ENCODE measurements around the gene POU3F1. TPM values are rescaled to one million over a fixed set of nuclear protein-coding genes. Genes with fewer than 3 reads are reported as not detected.
"Not testable (repeated sequence)": the region's sequence is repeated elsewhere in the genome, so short reads cannot be mapped to it uniquely, and the experiment has no call there.

Gene POU3F1
- total RNA-seq, 1 donor from 2014 or later = 2.8 TPM

DNA sequence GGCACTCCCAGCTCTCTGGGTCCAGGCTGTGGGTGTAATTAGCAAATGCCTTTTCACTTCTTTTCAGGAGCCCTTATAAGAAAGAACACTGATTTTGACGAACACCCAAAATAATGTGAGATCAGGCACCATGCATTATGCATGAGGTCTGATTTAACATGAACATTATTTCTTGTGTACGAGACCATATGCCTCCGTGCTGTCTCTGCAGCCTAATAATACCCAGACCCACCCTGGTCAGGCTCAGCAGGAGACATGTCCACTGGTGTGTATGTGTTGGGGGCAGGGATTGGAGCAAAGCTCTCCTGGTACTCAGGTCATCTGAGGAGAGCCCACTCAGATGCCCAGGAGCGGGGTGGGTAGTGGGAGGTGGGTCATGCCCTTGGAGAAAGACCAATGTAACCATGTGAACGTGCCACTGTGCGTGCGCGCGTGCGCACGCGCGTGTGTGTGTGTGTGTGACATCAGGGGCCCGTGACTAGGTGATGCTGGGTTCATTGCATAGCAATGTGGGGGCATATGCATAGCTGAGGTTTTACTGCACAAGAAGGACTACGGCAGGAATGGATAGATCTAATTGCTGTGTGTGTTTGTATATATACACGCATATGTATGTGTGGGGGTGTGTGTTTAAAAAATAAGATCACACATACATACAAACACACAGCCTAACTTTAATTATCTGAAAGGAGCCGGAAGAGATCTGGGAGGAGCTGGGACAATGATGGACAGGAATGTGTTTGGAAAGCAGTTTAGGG is 7.1 kb downstream of the POU3F1 start:
- no peak for DNase-seq (ENCODE audit: extremely low spot score, unreplicated experiment)
- peaks cover 3% of the 10 kb centered on the region for H3K36me3 Mint-ChIP-seq
- H3K27me3 Mint-ChIP-seq = peaks cover 69% of the 10 kb centered on the region
- H3K27ac Mint-ChIP-seq = no peak overlapping the region
- H3K4me3 Mint-ChIP-seq = no peak overlapping the region
- TF ChIP-seq, protein P1, sequence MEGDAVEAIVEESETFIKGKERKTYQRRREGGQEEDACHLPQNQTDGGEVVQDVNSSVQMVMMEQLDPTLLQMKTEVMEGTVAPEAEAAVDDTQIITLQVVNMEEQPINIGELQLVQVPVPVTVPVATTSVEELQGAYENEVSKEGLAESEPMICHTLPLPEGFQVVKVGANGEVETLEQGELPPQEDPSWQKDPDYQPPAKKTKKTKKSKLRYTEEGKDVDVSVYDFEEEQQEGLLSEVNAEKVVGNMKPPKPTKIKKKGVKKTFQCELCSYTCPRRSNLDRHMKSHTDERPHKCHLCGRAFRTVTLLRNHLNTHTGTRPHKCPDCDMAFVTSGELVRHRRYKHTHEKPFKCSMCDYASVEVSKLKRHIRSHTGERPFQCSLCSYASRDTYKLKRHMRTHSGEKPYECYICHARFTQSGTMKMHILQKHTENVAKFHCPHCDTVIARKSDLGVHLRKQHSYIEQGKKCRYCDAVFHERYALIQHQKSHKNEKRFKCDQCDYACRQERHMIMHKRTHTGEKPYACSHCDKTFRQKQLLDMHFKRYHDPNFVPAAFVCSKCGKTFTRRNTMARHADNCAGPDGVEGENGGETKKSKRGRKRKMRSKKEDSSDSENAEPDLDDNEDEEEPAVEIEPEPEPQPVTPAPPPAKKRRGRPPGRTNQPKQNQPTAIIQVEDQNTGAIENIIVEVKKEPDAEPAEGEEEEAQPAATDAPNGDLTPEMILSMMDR (conservative IDR thresholded peaks at IDR 0.05) = no peak
- H3K4me1 Mint-ChIP-seq (ENCODE audit: unreplicated experiment) = peaks cover 6% of the 10 kb centered on the region
- no peaks in the 10 kb centered on the region for H3K9me3 Mint-ChIP-seq

DNA sequence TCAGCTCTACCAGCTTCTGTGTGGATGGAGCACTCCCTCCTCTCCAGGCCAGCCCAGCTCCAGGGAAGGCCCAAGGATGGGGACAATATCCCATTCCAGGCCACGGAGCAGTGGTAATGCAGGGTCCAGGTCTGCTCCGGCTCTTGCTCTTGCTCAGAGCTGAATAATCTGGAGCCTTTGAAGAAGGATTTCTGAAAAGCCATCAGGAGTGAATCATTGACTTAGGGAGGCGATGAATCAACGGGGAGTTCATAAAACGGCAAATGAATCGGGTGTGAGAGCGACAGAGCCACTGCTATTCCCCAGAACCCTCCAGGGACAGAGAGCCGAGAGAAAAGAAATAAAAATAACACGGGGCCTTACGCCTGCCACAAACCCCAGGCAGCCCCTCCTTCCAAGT is 7.7 kb downstream of the POU3F1 start:
- no peak overlapping the region for H3K4me3 Mint-ChIP-seq
- TF ChIP-seq, protein P1 (conservative IDR thresholded peaks at IDR 0.05) = no peak
- DNase-seq (ENCODE audit: extremely low spot score, unreplicated experiment) = no peak
- no peak overlapping the region for H3K27ac Mint-ChIP-seq
- peaks cover 3% of the 10 kb centered on the region for H3K36me3 Mint-ChIP-seq
- no peaks in the 10 kb centered on the region for H3K9me3 Mint-ChIP-seq
- H3K27me3 Mint-ChIP-seq = peaks cover 64% of the 10 kb centered on the region
- H3K4me1 Mint-ChIP-seq (ENCODE audit: unreplicated experiment) = peaks cover 6% of the 10 kb centered on the region

DNA sequence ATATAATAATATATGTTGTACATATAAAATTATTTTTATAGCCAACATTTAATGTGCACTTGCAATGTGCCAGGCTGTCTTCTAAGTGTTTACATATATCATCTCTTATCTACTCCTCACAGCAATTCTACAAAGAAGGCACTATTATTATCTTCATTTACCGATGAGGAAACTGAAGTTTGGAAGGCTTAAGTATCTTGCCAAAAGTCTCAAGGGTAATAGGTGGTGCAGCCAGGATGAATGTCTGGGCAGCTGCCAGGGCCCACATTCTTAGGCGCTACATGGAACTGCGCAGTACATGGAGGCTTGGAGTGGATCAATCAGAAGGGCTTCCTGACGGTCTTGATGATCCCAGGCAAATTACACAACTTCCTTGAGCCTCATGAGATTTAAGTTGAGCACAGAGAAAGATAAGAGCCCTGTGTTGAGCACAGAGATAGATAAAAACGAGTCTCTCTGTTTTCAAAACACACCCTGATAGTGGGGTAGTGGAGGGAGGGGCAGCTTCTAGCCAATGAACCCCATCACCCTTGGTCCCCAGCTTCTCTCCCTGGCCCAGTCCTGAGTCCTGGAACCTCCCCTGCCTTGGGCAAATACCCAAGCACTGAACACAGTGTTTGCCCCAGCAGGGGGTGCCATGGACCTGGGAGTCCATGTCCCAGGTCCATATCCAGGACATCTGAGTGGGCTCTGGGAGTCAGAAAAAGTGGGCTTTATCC is 9.2 kb downstream of the POU3F1 start:
- Mint-ChIP-seq H3K4me3 (no peak overlapping the region), H3K36me3 (no peaks in the 10 kb centered on the region), H3K9me3 (no peaks in the 10 kb centered on the region), H3K27me3 (peaks cover 49% of the 10 kb centered on the region), H3K27ac (no peak overlapping the region), H3K4me1 (ENCODE audit: unreplicated experiment) (peaks cover 6% of the 10 kb centered on the region)
- TF ChIP-seq, protein P1 (conservative IDR thresholded peaks at IDR 0.05) = peak; percentile 60
- DNase-seq (ENCODE audit: extremely low spot score, unreplicated experiment) = no peak

DNA sequence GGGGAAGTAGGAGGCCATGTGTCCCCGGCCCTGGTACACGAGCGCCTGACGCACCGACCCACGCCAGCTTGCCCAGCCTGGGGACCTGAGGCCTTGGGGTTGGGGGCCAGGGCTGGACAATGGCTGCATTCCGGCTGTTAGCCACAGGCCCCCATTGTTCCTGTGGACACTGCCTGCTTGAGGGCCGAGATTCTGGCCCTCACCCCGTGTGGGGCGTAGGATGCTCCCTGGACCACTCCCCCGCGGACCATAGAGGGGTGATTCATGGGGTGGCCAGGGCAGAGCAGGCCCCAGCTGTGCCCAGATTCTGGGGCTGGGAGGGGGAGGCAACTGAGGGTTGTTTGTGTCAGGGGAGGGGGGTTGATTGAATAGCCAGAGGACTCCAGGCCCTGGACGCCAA is 11.7 kb downstream of the POU3F1 start:
- TF ChIP-seq, protein P1 (conservative IDR thresholded peaks at IDR 0.05) = no peak
- H3K36me3 Mint-ChIP-seq = no peaks in the 10 kb centered on the region
- H3K4me3 Mint-ChIP-seq = no peak overlapping the region
- H3K4me1 Mint-ChIP-seq (ENCODE audit: unreplicated experiment) = peaks cover 10% of the 10 kb centered on the region
- H3K27me3 Mint-ChIP-seq = peaks cover 24% of the 10 kb centered on the region
- no peak for DNase-seq (ENCODE audit: extremely low spot score, unreplicated experiment)
- H3K27ac Mint-ChIP-seq = no peak overlapping the region
- no peaks in the 10 kb centered on the region for H3K9me3 Mint-ChIP-seq

DNA sequence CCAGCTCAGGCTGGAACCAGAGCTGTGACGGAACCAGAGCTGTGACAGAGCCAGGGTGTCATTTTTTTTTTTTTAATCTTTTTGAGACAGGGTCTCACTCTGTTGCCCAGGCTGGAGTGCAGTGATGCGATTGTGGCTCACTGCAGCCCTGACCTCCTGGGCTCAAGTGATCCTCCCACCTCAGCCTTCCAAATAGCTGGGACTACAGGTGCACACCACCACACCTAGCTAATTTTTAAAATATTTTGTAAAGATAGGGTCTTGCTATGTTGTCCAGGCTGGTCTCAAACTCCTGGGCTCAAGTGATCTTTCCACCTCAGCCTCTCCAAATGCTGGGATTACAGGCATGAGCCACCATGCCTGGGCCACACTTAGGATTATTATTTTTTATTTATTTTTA is 13.6 kb downstream of the POU3F1 start:
- not testable (repeated sequence) for H3K9me3 Mint-ChIP-seq; H3K36me3 Mint-ChIP-seq; H3K27me3 Mint-ChIP-seq; H3K4me3 Mint-ChIP-seq; DNase-seq (ENCODE audit: extremely low spot score, unreplicated experiment); H3K27ac Mint-ChIP-seq
- H3K4me1 Mint-ChIP-seq (ENCODE audit: unreplicated experiment) = peaks cover 15% of the 10 kb centered on the region

DNA sequence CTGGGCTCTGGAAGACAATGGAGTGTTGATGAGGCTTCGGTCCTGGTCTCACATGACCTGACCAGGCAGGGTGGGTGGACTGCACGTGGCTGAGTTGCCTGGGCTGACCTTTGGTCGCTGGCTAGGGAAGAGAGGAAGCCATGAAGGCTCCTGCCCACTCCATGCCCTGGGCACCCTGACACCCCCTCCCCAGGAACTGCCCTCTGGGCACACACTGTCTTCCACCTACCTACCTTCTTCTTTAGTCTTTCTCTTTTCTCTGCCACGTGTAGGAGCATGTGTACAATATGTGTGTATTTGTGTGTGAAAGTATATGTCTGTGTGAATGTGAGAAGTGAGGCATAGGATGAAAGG is 15.1 kb downstream of the POU3F1 start:
- TF ChIP-seq, protein P1 (conservative IDR thresholded peaks at IDR 0.05) = no peak

More for the DNA sequence above, 15.1 kb downstream of the POU3F1 start:
- Mint-ChIP-seq H3K9me3 (no peaks in the 10 kb centered on the region), H3K4me3 (no peak overlapping the region), H3K27ac (no peak overlapping the region), H3K27me3 (peaks cover 3% of the 10 kb centered on the region), H3K4me1 (ENCODE audit: unreplicated experiment) (peaks cover 19% of the 10 kb centered on the region), H3K36me3 (no peaks in the 10 kb centered on the region)
- DNase-seq (ENCODE audit: extremely low spot score, unreplicated experiment) = no peak

All from type B pancreatic cell (in vitro differentiated cells).